Measurements from ENCODE around the gene TCF7.
"Not testable (repeated sequence)": the region's sequence is repeated elsewhere in the genome, so short reads cannot be mapped to it uniquely, and the experiment has no call there.

TCF7 gene

GRCh38 chr5:134149571-134150303 lies 35.3 kb downstream of the TCF7 start:
- DNase-seq, result no peak
- in situ Hi-C loops (cut with HindIII; ENCODE audit: low pct_ligation_motif_present, low pct_unique_long_range_greater_than_20kb, low sequenced_read_pairs), result loop anchor here (25.0 kb wide), 1 partner anchor 87 kb away; no protein-coding TSS in a partner anchor

- DNase-seq, result no peak
- in situ Hi-C loops (cut with HindIII; ENCODE audit: low pct_ligation_motif_present, low pct_unique_long_range_greater_than_20kb, low sequenced_read_pairs), result loop anchor here (25.0 kb wide), 1 partner anchor 89 kb away; no protein-coding TSS in a partner anchor
Measured at GRCh38 chr5:134151723-134152122, 37.2 kb downstream of the TCF7 start.

GRCh38 chr5:134152173-134152832 lies 37.8 kb downstream of the TCF7 start:
- in situ Hi-C loops (cut with HindIII; ENCODE audit: low pct_ligation_motif_present, low pct_unique_long_range_greater_than_20kb, low sequenced_read_pairs), result loop anchor here (25.0 kb wide), 1 partner anchor 90 kb away; no protein-coding TSS in a partner anchor
- DNase-seq, result not testable (repeated sequence)

- in situ Hi-C loops (cut with HindIII; ENCODE audit: low pct_ligation_motif_present, low pct_unique_long_range_greater_than_20kb, low sequenced_read_pairs), result loop anchor here (25.0 kb wide), 1 partner anchor 91 kb away; no protein-coding TSS in a partner anchor
- no peak for DNase-seq
Measured at GRCh38 chr5:134153241-134153640, 38.8 kb downstream of the TCF7 start.

- in situ Hi-C loops (cut with HindIII; ENCODE audit: low pct_ligation_motif_present, low pct_unique_long_range_greater_than_20kb, low sequenced_read_pairs), result loop anchor here (25.0 kb wide), 1 partner anchor 91 kb away; no protein-coding TSS in a partner anchor
- DNase-seq, result no peak
Measured at GRCh38 chr5:134153657-134154056, 39.2 kb downstream of the TCF7 start.

- no peak for DNase-seq
- in situ Hi-C loops (cut with HindIII; ENCODE audit: low pct_ligation_motif_present, low pct_unique_long_range_greater_than_20kb, low sequenced_read_pairs), result loop anchor here (25.0 kb wide), 1 partner anchor 99 kb away; no protein-coding TSS in a partner anchor
Measured at GRCh38 chr5:134161513-134162395, 47.3 kb downstream of the TCF7 start.

GRCh38 chr5:134162592-134162991 lies 48.1 kb downstream of the TCF7 start:
- no peak for DNase-seq
- in situ Hi-C loops (cut with HindIII; ENCODE audit: low pct_ligation_motif_present, low pct_unique_long_range_greater_than_20kb, low sequenced_read_pairs), result loop anchor here (25.0 kb wide), 1 partner anchor 100 kb away; no protein-coding TSS in a partner anchor

- in situ Hi-C loops (cut with HindIII; ENCODE audit: low pct_ligation_motif_present, low pct_unique_long_range_greater_than_20kb, low sequenced_read_pairs), result loop anchor here (25.0 kb wide), 1 partner anchor 110 kb away; no protein-coding TSS in a partner anchor
- no peak for DNase-seq
Measured at GRCh38 chr5:134171972-134172371, 57.5 kb downstream of the TCF7 start.

GRCh38 chr5:134174841-134175839 lies 60.7 kb downstream of the TCF7 start:
- peak; percentile 32 for DNase-seq
- in situ Hi-C loops (cut with HindIII; ENCODE audit: low pct_ligation_motif_present, low pct_unique_long_range_greater_than_20kb, low sequenced_read_pairs), result loop anchor here (25.0 kb wide), 1 partner anchor 113 kb away; no protein-coding TSS in a partner anchor

GRCh38 chr5:134175921-134176510 lies 61.5 kb downstream of the TCF7 start:
- in situ Hi-C loops (cut with HindIII; ENCODE audit: low pct_ligation_motif_present, low pct_unique_long_range_greater_than_20kb, low sequenced_read_pairs), result no loop called here
- DNase-seq, result peak; percentile 21

- in situ Hi-C loops (cut with HindIII; ENCODE audit: low pct_ligation_motif_present, low pct_unique_long_range_greater_than_20kb, low sequenced_read_pairs), result no loop called here
- DNase-seq, result peak; percentile 80
Measured at GRCh38 chr5:134176511-134177368, 62.3 kb downstream of the TCF7 start, which contains the start of gene SKP1. Gene SKP1, minus strand, starts transcription at chr5:134176950. Its CDS starts 2,928 bp downstream, at chr5:134174022.

GRCh38 chr5:134177369-134178095 lies 63.1 kb downstream of the TCF7 start:
- in situ Hi-C loops (cut with HindIII; ENCODE audit: low pct_ligation_motif_present, low pct_unique_long_range_greater_than_20kb, low sequenced_read_pairs), result no loop called here

GRCh38 chr5:134178096-134178419 lies 63.6 kb downstream of the TCF7 start:
- DNase-seq, result no peak
- in situ Hi-C loops (cut with HindIII; ENCODE audit: low pct_ligation_motif_present, low pct_unique_long_range_greater_than_20kb, low sequenced_read_pairs), result no loop called here

More at GRCh38 chr5:134177369-134178095, 63.1 kb downstream of the TCF7 start:
- DNase-seq, result no peak

GRCh38 chr5:134183481-134183880 lies 69.0 kb downstream of the TCF7 start:
- DNase-seq, result no peak
- in situ Hi-C loops (cut with HindIII; ENCODE audit: low pct_ligation_motif_present, low pct_unique_long_range_greater_than_20kb, low sequenced_read_pairs), result no loop called here
